OCI-LY1 (cell line): ENCODE results near the gene SPG11.

Source experiments
- H2AFZ ChIP-seq: fragments of 200-600 bp; sonication (generic), shearing (Covaris generic); 2 replicates; pipeline ENCODE4 v1.6.0; 2014; ENCODE audit warnings: antibody characterized with exemption, mild to moderate bottlenecking, low read length
- H3F3A ChIP-seq: fragments of 200-600 bp; sonication (generic), shearing (Covaris generic); 2 replicates; pipeline ENCODE4 v1.6.0; 2014; ENCODE audit warnings: mild to moderate bottlenecking, antibody characterized with exemption, low read length, moderate library complexity; ENCODE audit not compliant: insufficient read depth
- H3K27ac ChIP-seq: fragments of 200-600 bp; sonication (generic); 2 replicates; pipeline ENCODE4 v1.5.1; 2014; ENCODE audit warnings: low read length, mixed run types, mild to moderate bottlenecking, low read depth; ENCODE audit not compliant: poor library complexity, severe bottlenecking
- H3K27me3 ChIP-seq: fragments of 200-600 bp; sonication (generic); 2 replicates; pipeline ENCODE4 v1.6.0; 2014; ENCODE audit warnings: antibody characterized with exemption, mild to moderate bottlenecking, low read length, moderate library complexity; ENCODE audit not compliant: insufficient read depth
- H3K36me3 ChIP-seq: fragments of 200-600 bp; sonication (generic); 2 replicates; pipeline ENCODE4 v1.6.1; 2014; ENCODE audit warnings: mild to moderate bottlenecking, antibody characterized with exemption, low read length, moderate library complexity, mixed read lengths; ENCODE audit not compliant: insufficient read depth
- H3K4me1 ChIP-seq: fragments of 200-600 bp; sonication (generic); 2 replicates; pipeline ENCODE4 v1.5.1; 2014; ENCODE audit warnings: mild to moderate bottlenecking, low read length, moderate library complexity; ENCODE audit not compliant: insufficient read depth, severe bottlenecking
- H3K4me2 ChIP-seq: fragments of 200-600 bp; sonication (generic), shearing (Covaris generic); 2 replicates; pipeline ENCODE4 v1.6.1; 2014; ENCODE audit warnings: low read length
- H3K4me3 ChIP-seq: fragments of 200-600 bp; sonication (generic); 2 replicates; pipeline ENCODE4 v1.5.1; 2014; ENCODE audit warnings: low read length, low read depth, mild to moderate bottlenecking, mixed read lengths; ENCODE audit not compliant: poor library complexity, severe bottlenecking
- H3K79me2 ChIP-seq: fragments of 200-600 bp; shearing (Covaris generic); 2 replicates; pipeline ENCODE4 v1.6.1; 2016; ENCODE audit warnings: mixed run types, low read length, mixed read lengths; ENCODE audit not compliant: insufficient read depth
- H3K9ac ChIP-seq: fragments of 200-600 bp; sonication (generic), shearing (Covaris generic); 2 replicates; pipeline ENCODE4 v1.6.1; 2014; ENCODE audit warnings: mild to moderate bottlenecking, low read length, mixed read lengths
- H3K9me2 ChIP-seq: fragments of 200-600 bp; sonication (generic), shearing (Covaris generic); 2 replicates; pipeline ENCODE4 v1.6.1; 2014; ENCODE audit warnings: low read depth, mild to moderate bottlenecking, low read length, mixed read lengths
- H3K9me3 ChIP-seq: fragments of 200-600 bp; shearing (Covaris generic); 2 replicates; pipeline ENCODE4 v1.6.1; 2014; ENCODE audit warnings: low read length, mixed read lengths
- H4K20me1 ChIP-seq: fragments of 200-600 bp; sonication (generic), shearing (Covaris generic); 2 replicates; pipeline ENCODE4 v1.6.0; 2016; ENCODE audit warnings: mild to moderate bottlenecking, low read length; ENCODE audit not compliant: insufficient read depth
- CTCF ChIP-seq: fragments of 200-600 bp; sonication (generic), shearing (Covaris generic); IDR thresholded peaks from 2 replicates; pipeline ENCODE4 v1.5.1; 2017; ENCODE audit warnings: mild to moderate bottlenecking, antibody characterized with exemption, low read length, moderate library complexity, mixed read lengths
- EZH2 ChIP-seq: fragments of 200-600 bp; sonication (generic), shearing (Covaris generic); IDR thresholded peaks from 2 replicates; pipeline ENCODE4 v1.8.0; 2017; ENCODE audit warnings: borderline replicate concordance, mixed run types, mild to moderate bottlenecking, antibody characterized with exemption, low read length, moderate library complexity, mixed read lengths

The SPG11 gene

GRCh38 chr15:44616974-44617373, 46.5 kb downstream of the SPG11 start:
- Histone ChIP-seq H3K9me3 (no peaks in the 10 kb centered on the region), H3K9me2 (no peaks in the 10 kb centered on the region), H3K4me3 (no peak overlapping the region), H3F3A (no peaks in the 10 kb centered on the region), H3K27me3 (no peaks in the 10 kb centered on the region), H4K20me1 (no peaks in the 10 kb centered on the region), H3K9ac (no peak overlapping the region), H3K4me1 (no peaks in the 10 kb centered on the region), H3K36me3 (peaks cover 68% of the 10 kb centered on the region), H3K27ac (no peak overlapping the region), H3K79me2 (no peaks in the 10 kb centered on the region), H2AFZ (no peak overlapping the region), H3K4me2 (no peak overlapping the region)
- TF ChIP-seq EZH2 = no peak
- TF ChIP-seq CTCF = no peak

DNA sequence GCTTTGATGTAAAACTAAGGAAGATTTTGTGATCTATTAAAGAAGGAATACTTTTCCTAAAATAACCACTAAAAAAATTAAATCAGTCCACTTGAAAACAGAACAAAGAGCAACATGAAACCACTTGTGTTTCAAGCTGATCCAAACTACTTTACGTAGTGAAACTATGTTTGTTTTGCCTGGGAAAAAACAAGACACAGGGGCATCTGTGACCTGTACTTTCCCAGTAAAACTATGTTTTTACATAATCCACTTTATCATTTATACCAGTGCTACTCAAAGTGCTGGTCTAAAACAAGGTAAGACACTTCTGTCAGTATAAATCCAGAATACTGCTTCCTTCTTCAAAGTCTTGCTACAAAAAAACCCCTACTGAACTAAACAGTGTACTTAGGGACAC, 56.7 kb downstream of the SPG11 start:
- Histone ChIP-seq H3F3A (no peaks in the 10 kb centered on the region), H3K27ac (no peak overlapping the region), H3K36me3 (peaks cover 85% of the 10 kb centered on the region), H3K4me3 (no peak overlapping the region), H3K79me2 (no peaks in the 10 kb centered on the region), H3K4me1 (no peaks in the 10 kb centered on the region), H3K9me3 (no peaks in the 10 kb centered on the region), H3K9ac (no peak overlapping the region), H2AFZ (no peak overlapping the region), H3K9me2 (no peaks in the 10 kb centered on the region), H4K20me1 (no peaks in the 10 kb centered on the region), H3K27me3 (no peaks in the 10 kb centered on the region), H3K4me2 (no peak overlapping the region)
- TF ChIP-seq CTCF = no peak
- TF ChIP-seq EZH2 = no peak

DNA sequence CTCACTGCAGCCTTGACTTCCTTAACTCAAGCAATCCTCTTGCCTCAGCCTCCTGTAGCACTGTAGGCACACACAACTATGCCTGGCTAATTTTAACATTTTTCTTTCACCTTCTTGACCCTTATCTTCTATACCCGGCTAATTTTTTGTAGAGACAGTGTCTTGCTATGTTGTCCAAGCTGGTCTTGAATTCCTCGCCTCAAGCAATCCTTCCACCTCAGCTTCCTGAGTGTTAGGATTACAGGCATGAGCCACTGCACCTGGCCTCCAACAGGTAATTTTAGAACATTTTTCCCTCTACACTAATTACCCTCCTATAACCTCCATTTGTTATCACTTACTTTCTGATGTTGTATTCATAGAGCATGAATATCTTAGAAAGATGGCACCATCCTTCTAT, 60.3 kb downstream of the SPG11 start:
- Histone ChIP-seq H3K79me2 (no peaks in the 10 kb centered on the region), H3K36me3 (peaks cover 70% of the 10 kb centered on the region), H3K27me3 (no peaks in the 10 kb centered on the region), H3K4me2 (no peak overlapping the region), H3K4me1 (no peaks in the 10 kb centered on the region), H3K27ac (no peak overlapping the region), H3K9ac (no peak overlapping the region), H3F3A (no peaks in the 10 kb centered on the region), H3K4me3 (no peak overlapping the region), H2AFZ (no peak overlapping the region), H3K9me3 (no peaks in the 10 kb centered on the region), H4K20me1 (no peaks in the 10 kb centered on the region), H3K9me2 (no peaks in the 10 kb centered on the region)
- TF ChIP-seq CTCF (no peak), EZH2 (no peak)
